ENCODE data around the gene BRIP1.

DNA sequence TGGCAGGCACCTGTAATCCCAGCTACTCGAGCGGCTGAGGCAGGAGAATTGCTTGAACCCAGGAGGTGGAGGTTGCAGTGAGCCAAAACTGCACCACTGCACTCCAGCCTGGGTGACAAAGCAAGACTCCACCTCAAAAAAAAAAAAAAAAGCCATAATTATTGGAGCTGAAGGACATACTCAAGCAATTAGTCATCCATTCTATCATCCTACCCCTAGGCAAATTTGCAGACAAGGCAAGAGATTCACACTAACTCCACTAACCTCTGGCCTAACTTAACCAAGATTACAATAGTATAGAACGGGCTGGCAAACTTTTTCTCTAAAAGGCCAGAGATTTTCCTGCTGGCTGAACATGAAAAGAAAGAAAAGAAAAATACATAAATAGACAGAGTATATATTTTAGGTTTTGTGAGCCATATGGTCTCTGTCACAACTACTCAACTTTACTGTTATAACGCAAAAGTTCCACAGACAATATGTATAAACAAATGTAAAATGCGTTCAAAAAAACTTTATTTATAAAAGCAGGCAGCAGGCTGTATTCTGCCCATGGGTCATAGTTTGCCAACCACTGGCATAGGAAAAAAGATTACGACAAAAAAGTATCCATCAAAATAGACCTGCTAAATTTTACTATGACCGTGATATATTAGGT is 29.7 kb downstream of the BRIP1 start:
- TF ChIP-seq, protein P1, sequence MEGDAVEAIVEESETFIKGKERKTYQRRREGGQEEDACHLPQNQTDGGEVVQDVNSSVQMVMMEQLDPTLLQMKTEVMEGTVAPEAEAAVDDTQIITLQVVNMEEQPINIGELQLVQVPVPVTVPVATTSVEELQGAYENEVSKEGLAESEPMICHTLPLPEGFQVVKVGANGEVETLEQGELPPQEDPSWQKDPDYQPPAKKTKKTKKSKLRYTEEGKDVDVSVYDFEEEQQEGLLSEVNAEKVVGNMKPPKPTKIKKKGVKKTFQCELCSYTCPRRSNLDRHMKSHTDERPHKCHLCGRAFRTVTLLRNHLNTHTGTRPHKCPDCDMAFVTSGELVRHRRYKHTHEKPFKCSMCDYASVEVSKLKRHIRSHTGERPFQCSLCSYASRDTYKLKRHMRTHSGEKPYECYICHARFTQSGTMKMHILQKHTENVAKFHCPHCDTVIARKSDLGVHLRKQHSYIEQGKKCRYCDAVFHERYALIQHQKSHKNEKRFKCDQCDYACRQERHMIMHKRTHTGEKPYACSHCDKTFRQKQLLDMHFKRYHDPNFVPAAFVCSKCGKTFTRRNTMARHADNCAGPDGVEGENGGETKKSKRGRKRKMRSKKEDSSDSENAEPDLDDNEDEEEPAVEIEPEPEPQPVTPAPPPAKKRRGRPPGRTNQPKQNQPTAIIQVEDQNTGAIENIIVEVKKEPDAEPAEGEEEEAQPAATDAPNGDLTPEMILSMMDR (IDR thresholded peaks at IDR 0.05 in 8 of 11, conservative IDR thresholded peaks at IDR 0.05 in 3 of 11): no peak
- TF ChIP-seq POLR2A (IDR thresholded peaks at IDR 0.05): no peak
- TF ChIP-seq POLR2AphosphoS5 (IDR thresholded peaks at IDR 0.05): no peak
